ENCODE results near the gene RBPJL. TPM values are rescaled to one million over a fixed set of nuclear protein-coding genes. Genes with fewer than 3 reads are reported as not detected.

RBPJL gene
- total RNA-seq, 1 donor from 2014 or later = not detected

- H3K36me3 ChIP-seq (ENCODE audit: control insufficient read depth, insufficient read depth, low read length) = peaks cover 23% of the 10 kb centered on the region
- H3K4me3 ChIP-seq (ENCODE audit: low read depth, low read length) = no peak overlapping the region
- H3K27me3 ChIP-seq (ENCODE audit: control insufficient read depth, insufficient read depth, low read length) = no peaks in the 10 kb centered on the region
- DNase-seq (ENCODE audit: low read depth) (no peak), FAIRE-seq (no peak)
- TF ChIP-seq, protein P1, sequence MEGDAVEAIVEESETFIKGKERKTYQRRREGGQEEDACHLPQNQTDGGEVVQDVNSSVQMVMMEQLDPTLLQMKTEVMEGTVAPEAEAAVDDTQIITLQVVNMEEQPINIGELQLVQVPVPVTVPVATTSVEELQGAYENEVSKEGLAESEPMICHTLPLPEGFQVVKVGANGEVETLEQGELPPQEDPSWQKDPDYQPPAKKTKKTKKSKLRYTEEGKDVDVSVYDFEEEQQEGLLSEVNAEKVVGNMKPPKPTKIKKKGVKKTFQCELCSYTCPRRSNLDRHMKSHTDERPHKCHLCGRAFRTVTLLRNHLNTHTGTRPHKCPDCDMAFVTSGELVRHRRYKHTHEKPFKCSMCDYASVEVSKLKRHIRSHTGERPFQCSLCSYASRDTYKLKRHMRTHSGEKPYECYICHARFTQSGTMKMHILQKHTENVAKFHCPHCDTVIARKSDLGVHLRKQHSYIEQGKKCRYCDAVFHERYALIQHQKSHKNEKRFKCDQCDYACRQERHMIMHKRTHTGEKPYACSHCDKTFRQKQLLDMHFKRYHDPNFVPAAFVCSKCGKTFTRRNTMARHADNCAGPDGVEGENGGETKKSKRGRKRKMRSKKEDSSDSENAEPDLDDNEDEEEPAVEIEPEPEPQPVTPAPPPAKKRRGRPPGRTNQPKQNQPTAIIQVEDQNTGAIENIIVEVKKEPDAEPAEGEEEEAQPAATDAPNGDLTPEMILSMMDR (IDR thresholded peaks at IDR 0.05; ENCODE audit: insufficient read depth, low read length, severe bottlenecking) = no peak
Measured at GRCh38 chr20:45325371-45325770, 18.7 kb downstream of the RBPJL start.

GRCh38 chr20:45328451-45328850 lies 21.8 kb downstream of the RBPJL start:
- DNase-seq (ENCODE audit: low read depth) = no peak
- no peak for FAIRE-seq
- H3K27me3 ChIP-seq (ENCODE audit: control insufficient read depth, insufficient read depth, low read length) = no peaks in the 10 kb centered on the region
- TF ChIP-seq, protein P1 (IDR thresholded peaks at IDR 0.05; ENCODE audit: insufficient read depth, low read length, severe bottlenecking) = no peak
- no peak overlapping the region for H3K4me3 ChIP-seq (ENCODE audit: low read depth, low read length)
- peaks cover 40% of the 10 kb centered on the region for H3K36me3 ChIP-seq (ENCODE audit: control insufficient read depth, insufficient read depth, low read length)

DNA sequence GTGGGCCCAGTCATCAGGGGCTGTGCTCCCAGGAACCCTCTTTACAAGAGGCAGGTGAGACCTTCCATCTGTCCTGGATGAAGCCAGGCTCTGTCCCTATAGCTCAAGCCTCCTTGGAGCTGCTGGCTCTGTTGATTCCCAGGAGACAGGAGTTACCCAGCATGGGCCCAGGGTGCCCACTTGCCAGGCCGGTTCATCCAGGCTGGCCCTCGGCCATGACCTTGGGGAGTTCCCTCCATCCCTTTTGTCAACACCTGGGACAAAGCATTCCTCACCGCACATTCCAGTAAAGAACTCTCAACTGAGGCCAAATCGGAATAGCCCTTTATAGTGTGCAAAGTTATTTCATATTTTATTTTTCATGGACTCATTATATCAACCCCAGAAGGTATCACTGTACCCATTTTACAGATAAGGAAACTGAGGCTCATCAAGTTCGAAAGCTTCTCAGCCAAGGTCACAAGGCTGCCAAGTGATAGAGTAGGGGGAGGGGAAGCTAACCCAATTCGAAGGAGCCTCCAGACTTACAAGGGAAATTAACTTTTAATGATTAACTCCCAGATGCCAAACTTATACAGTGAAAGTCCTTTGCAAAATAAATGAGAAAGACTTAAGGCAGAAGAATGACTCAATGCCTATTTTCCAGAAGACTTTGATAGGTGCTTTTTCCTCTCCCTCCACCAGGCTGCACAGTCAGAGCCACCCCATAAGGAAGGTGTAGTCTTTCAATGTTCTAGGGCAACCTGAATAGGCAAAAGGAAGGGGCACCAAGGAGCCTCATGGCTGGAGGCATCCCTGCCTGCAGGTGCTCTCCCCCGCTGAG lies 23.1 kb downstream of the RBPJL start:
- TF ChIP-seq, protein P1 (IDR thresholded peaks at IDR 0.05; ENCODE audit: insufficient read depth, low read length, severe bottlenecking) = peak; percentile 2
- no peak for DNase-seq (ENCODE audit: low read depth)

GRCh38 chr20:45330476-45330875 lies 23.8 kb downstream of the RBPJL start:
- Histone ChIP-seq H3K27me3 (ENCODE audit: control insufficient read depth, insufficient read depth, low read length) (no peaks in the 10 kb centered on the region), H3K4me3 (ENCODE audit: low read depth, low read length) (no peak overlapping the region), H3K36me3 (ENCODE audit: control insufficient read depth, insufficient read depth, low read length) (peaks cover 48% of the 10 kb centered on the region)
- TF ChIP-seq, protein P1 (IDR thresholded peaks at IDR 0.05; ENCODE audit: insufficient read depth, low read length, severe bottlenecking) = no peak
- DNase-seq (ENCODE audit: low read depth) (no peak), FAIRE-seq (no peak)

More for the DNA sequence above, 23.1 kb downstream of the RBPJL start:
- Histone ChIP-seq H3K27me3 (ENCODE audit: control insufficient read depth, insufficient read depth, low read length) (no peaks in the 10 kb centered on the region), H3K36me3 (ENCODE audit: control insufficient read depth, insufficient read depth, low read length) (peaks cover 41% of the 10 kb centered on the region), H3K4me3 (ENCODE audit: low read depth, low read length) (no peak overlapping the region)
- no peak for FAIRE-seq

GRCh38 chr20:45336530-45337366 lies 30.1 kb downstream of the RBPJL start:
- TF ChIP-seq, protein P1 (IDR thresholded peaks at IDR 0.05; ENCODE audit: insufficient read depth, low read length, severe bottlenecking) = no peak
- no peak overlapping the region for H3K4me3 ChIP-seq (ENCODE audit: low read depth, low read length)
- FAIRE-seq = peak; percentile 83
- H3K27me3 ChIP-seq (ENCODE audit: control insufficient read depth, insufficient read depth, low read length) = no peaks in the 10 kb centered on the region
- H3K36me3 ChIP-seq (ENCODE audit: control insufficient read depth, insufficient read depth, low read length) = peaks cover 27% of the 10 kb centered on the region
- peak; percentile 99 for DNase-seq (ENCODE audit: low read depth)
